Vagina (tissue), 2 donors: ENCODE data around the gene RPH3AL. TPM values are rescaled to one million over a fixed set of nuclear protein-coding genes. Genes with fewer than 3 reads are reported as not detected.

Experiments
- DNase-seq, 2 donors: peaks; one replicate each; pipeline ENCODE4 v3.0.0-alpha.2; 2017; ENCODE audit errors: extremely low spot score in 2 of 2
- H3K27ac ChIP-seq: fragments of 200-600 bp; sonication (generic); one replicate; pipeline ENCODE4 v1.5.1; 2019
- H3K27me3 ChIP-seq: fragments of 200-600 bp; sonication (generic); one replicate; pipeline ENCODE4 v1.5.1; 2019
- H3K36me3 ChIP-seq, 2 donors: fragments of 200-600 bp; sonication (generic); one replicate each; pipeline ENCODE4 v1.5.1; 2017 to 2019
- H3K4me1 ChIP-seq: fragments of 200-600 bp; sonication (generic); one replicate; pipeline ENCODE4 v1.5.1; 2019
- H3K4me3 ChIP-seq, 2 donors: fragments of 200-600 bp; sonication (generic); 1 replicate in 1 of 2; 2 replicates in 1 of 2; pipeline ENCODE4 v1.5.1; 2016 to 2019
- H3K9me3 ChIP-seq: fragments of 200-600 bp; sonication (generic); one replicate; pipeline ENCODE4 v1.5.1; 2019
- CTCF ChIP-seq, 3 experiments: fragments of 450-650 bp in 2 of 3; fragments of 200-600 bp in 1 of 3; sonication (generic) in 1 of 3; IDR thresholded peaks; one replicate each; pipeline ENCODE4 v1.5.1; 2017 to 2019; ENCODE audit warnings: antibody characterized with exemption in 3 of 3, mild to moderate bottlenecking in 2 of 3, moderate library complexity in 2 of 3
- POLR2A ChIP-seq, 2 donors: fragments of 450-650 bp; IDR thresholded peaks; one replicate each; pipeline ENCODE4 v1.6.1; 2017; ENCODE audit warnings: antibody characterized with exemption in 2 of 2, mild to moderate bottlenecking in 2 of 2, moderate library complexity in 2 of 2
- POLR2AphosphoS5 ChIP-seq, 2 donors: sonication (generic); formaldehyde crosslinking; IDR thresholded peaks; one replicate each; pipeline ENCODE4 v1.9.0; 2017; ENCODE audit warnings: antibody characterized with exemption in 2 of 2, mild to moderate bottlenecking in 2 of 2, low read depth in 1 of 2; ENCODE audit not compliant: insufficient read depth in 1 of 2
- intact Hi-C: fragments of 100-400 bp; cut with DNase I; formaldehyde crosslinking; loops from one replicate; pipeline ENCODE4 v1.15.1; 2023
- total RNA-seq: library from RNA; depleted of rRNA; stranded (reverse); fragments of >200 nt; gene quantifications from one replicate; pipeline ENCODE4 v1.2.3, GENCODE V29; 2016

RPH3AL gene
- total RNA-seq, 1 donor from 2014 or later: 43.5 TPM

- intact Hi-C loops: no loop called here
- TF ChIP-seq CTCF (IDR thresholded peaks at IDR 0.05) (no peak), POLR2A (IDR thresholded peaks at IDR 0.05) (no peak), POLR2AphosphoS5 (IDR thresholded peaks at IDR 0.05; ENCODE audit: insufficient read depth in 1 of 2, low read depth in 1 of 2) (no peak)
These were observed 7.6 kb upstream of the RPH3AL start for GRCh38 chr17:360092-360750.

GRCh38 chr17:358491-359151 is 6.0 kb upstream of the RPH3AL start:
- no peak overlapping the region for H3K27ac ChIP-seq
- no peak for TF ChIP-seq POLR2A (IDR thresholded peaks at IDR 0.05)
- TF ChIP-seq CTCF (IDR thresholded peaks at IDR 0.05): no peak
- TF ChIP-seq POLR2AphosphoS5 (IDR thresholded peaks at IDR 0.05; ENCODE audit: insufficient read depth in 1 of 2, low read depth in 1 of 2): no peak
- H3K36me3 ChIP-seq: no peaks in the 10 kb centered on the region
- H3K27me3 ChIP-seq: no peaks in the 10 kb centered on the region
- no peak overlapping the region for H3K4me3 ChIP-seq
- DNase-seq: no peak
- no peaks in the 10 kb centered on the region for H3K9me3 ChIP-seq
- intact Hi-C loops: no loop called here
- H3K4me1 ChIP-seq: no peaks in the 10 kb centered on the region

More at GRCh38 chr17:360092-360750, 7.6 kb upstream of the RPH3AL start:
- Histone ChIP-seq H3K4me3 (no peak overlapping the region), H3K36me3 (no peaks in the 10 kb centered on the region), H3K4me1 (no peaks in the 10 kb centered on the region), H3K27ac (no peak overlapping the region), H3K9me3 (no peaks in the 10 kb centered on the region), H3K27me3 (no peaks in the 10 kb centered on the region)
- DNase-seq: no peak

- no peak for TF ChIP-seq POLR2A (IDR thresholded peaks at IDR 0.05)
- TF ChIP-seq CTCF (IDR thresholded peaks at IDR 0.05): no peak
- TF ChIP-seq POLR2AphosphoS5 (IDR thresholded peaks at IDR 0.05; ENCODE audit: insufficient read depth in 1 of 2, low read depth in 1 of 2): no peak
- no peak overlapping the region for H3K27ac ChIP-seq
- H3K4me1 ChIP-seq: peaks cover 6% of the 10 kb centered on the region
- DNase-seq: no peak
- H3K36me3 ChIP-seq: no peaks in the 10 kb centered on the region
- no peaks in the 10 kb centered on the region for H3K27me3 ChIP-seq
- H3K4me3 ChIP-seq: no peak overlapping the region
- intact Hi-C loops: no loop called here
- no peaks in the 10 kb centered on the region for H3K9me3 ChIP-seq
These were observed 5.0 kb upstream of the RPH3AL start for GRCh38 chr17:357644-358043.

- no peak overlapping the region for H3K4me3 ChIP-seq
- no peaks in the 10 kb centered on the region for H3K9me3 ChIP-seq
- DNase-seq: no peak
- H3K36me3 ChIP-seq: no peaks in the 10 kb centered on the region
- no peak for TF ChIP-seq CTCF (IDR thresholded peaks at IDR 0.05)
- TF ChIP-seq POLR2AphosphoS5 (IDR thresholded peaks at IDR 0.05; ENCODE audit: insufficient read depth in 1 of 2, low read depth in 1 of 2): no peak
- TF ChIP-seq POLR2A (IDR thresholded peaks at IDR 0.05): no peak
- H3K27me3 ChIP-seq: no peaks in the 10 kb centered on the region
- peaks cover 14% of the 10 kb centered on the region for H3K4me1 ChIP-seq
- intact Hi-C loops: no loop called here
- no peak overlapping the region for H3K27ac ChIP-seq
These were observed 4.2 kb upstream of the RPH3AL start for GRCh38 chr17:356671-357434.
